GM19023 (cell line): ENCODE measurements around the gene TBC1D28.
"Not testable (repeated sequence)": the region's sequence is repeated elsewhere in the genome, so short reads cannot be mapped to it uniquely, and the experiment has no call there.

Experiments
- ATAC-seq: cut with Tn5 transposase; IDR thresholded peaks from one replicate; pipeline ENCODE4 v1.9.1; 2021; ENCODE audit warnings: mild to moderate bottlenecking, moderate library complexity; ENCODE audit not compliant: unreplicated experiment

The TBC1D28 gene

GRCh38 chr17:18617613-18618012 is 26.6 kb downstream of the TBC1D28 start:
- ATAC-seq: not testable (repeated sequence)

GRCh38 chr17:18613016-18613415 is 31.2 kb downstream of the TBC1D28 start:
- not testable (repeated sequence) for ATAC-seq

- not testable (repeated sequence) for ATAC-seq
These were observed 51.1 kb downstream of the TBC1D28 start for GRCh38 chr17:18593138-18593537.
